ENCODE measurements around the gene MAN1B1.
"Not testable (repeated sequence)": the region's sequence is repeated elsewhere in the genome, so short reads cannot be mapped to it uniquely, and the experiment has no call there.

- TF ChIP-seq CTCF (IDR thresholded peaks at IDR 0.05; ENCODE audit: low read length); EZH2 (optimal IDR thresholded peaks at IDR 0.05; ENCODE audit: low read depth, low read length); EZH2phosphoT487 (IDR thresholded peaks at IDR 0.05; ENCODE audit: low read length): not testable (repeated sequence)
Observed at GRCh38 chr9:137118092-137118603, 31.4 kb downstream of the MAN1B1 start.

Measured in MM.1S (cell line).